ENCODE measurements around the gene CCT3.

CCT3 gene

GRCh38 chr1:156282479-156283222 lies 55.4 kb downstream of the CCT3 start, which contains the start of gene SMG5:
Gene SMG5 (minus strand): TSS chr1:156282825. CDS start chr1:156282680, 145 bp downstream.
- Mint-ChIP-seq H3K4me1 (peaks cover 48% of the 10 kb centered on the region), H3K9me3 (no peaks in the 10 kb centered on the region), H3K27ac (peak within 1 kb of the TSS; percentile 98), H3K4me3 (peak within 1 kb of the TSS; percentile 90 to 96), H3K27me3 (no peaks in the 10 kb centered on the region)
- DNase-seq (peak; percentile 96 to 98), ATAC-seq (peak; percentile 93)

- DNase-seq (peak in 1 of 2 donors; percentile 23), ATAC-seq (no peak)
- H3K4me3 Mint-ChIP-seq, result peak overlapping the region; percentile 90 to 96
- no peaks in the 10 kb centered on the region for H3K27me3 Mint-ChIP-seq
- no peaks in the 10 kb centered on the region for H3K9me3 Mint-ChIP-seq
- H3K4me1 Mint-ChIP-seq, result peaks cover 48% of the 10 kb centered on the region
- peak overlapping the region; percentile 98 for H3K27ac Mint-ChIP-seq
Measured at GRCh38 chr1:156281693-156282478, 56.2 kb downstream of the CCT3 start.

- DNase-seq, result peak; percentile 37 to 63
- Mint-ChIP-seq H3K27me3 (no peaks in the 10 kb centered on the region), H3K9me3 (no peaks in the 10 kb centered on the region), H3K27ac (peak overlapping the region; percentile 98), H3K4me1 (peaks cover 48% of the 10 kb centered on the region), H3K4me3 (peak overlapping the region; percentile 90 to 96)
- peak; percentile 74 for ATAC-seq
Measured at GRCh38 chr1:156281281-156281680, 56.8 kb downstream of the CCT3 start.

GRCh38 chr1:156279837-156280236 lies 58.3 kb downstream of the CCT3 start:
- DNase-seq, result no peak
- Mint-ChIP-seq H3K4me1 (peaks cover 44% of the 10 kb centered on the region), H3K27me3 (no peaks in the 10 kb centered on the region), H3K27ac (peak overlapping the region in 1 of 2 donors; percentile 67), H3K9me3 (no peaks in the 10 kb centered on the region), H3K4me3 (no peak overlapping the region)
- ATAC-seq, result no peak

- no peak for DNase-seq
- Mint-ChIP-seq H3K4me1 (peaks cover 29% of the 10 kb centered on the region), H3K9me3 (no peaks in the 10 kb centered on the region), H3K4me3 (no peak overlapping the region), H3K27me3 (no peaks in the 10 kb centered on the region), H3K27ac (no peak overlapping the region)
- ATAC-seq, result no peak
Measured at GRCh38 chr1:156276966-156277381, 61.1 kb downstream of the CCT3 start.

GRCh38 chr1:156276532-156276931 lies 61.6 kb downstream of the CCT3 start:
- no peak for ATAC-seq
- Mint-ChIP-seq H3K4me1 (peaks cover 26% of the 10 kb centered on the region), H3K4me3 (no peak overlapping the region), H3K27ac (no peak overlapping the region), H3K9me3 (no peaks in the 10 kb centered on the region), H3K27me3 (no peaks in the 10 kb centered on the region)
- no peak for DNase-seq

GRCh38 chr1:156270314-156270713 lies 67.8 kb downstream of the CCT3 start:
- Mint-ChIP-seq H3K27me3 (no peaks in the 10 kb centered on the region), H3K4me3 (no peak overlapping the region), H3K4me1 (no peaks in the 10 kb centered on the region), H3K27ac (peak overlapping the region in 1 of 2 donors; percentile 49), H3K9me3 (no peaks in the 10 kb centered on the region)
- DNase-seq (no peak), ATAC-seq (no peak)

- Mint-ChIP-seq H3K27ac (no peak overlapping the region), H3K27me3 (no peaks in the 10 kb centered on the region), H3K9me3 (no peaks in the 10 kb centered on the region), H3K4me3 (no peak overlapping the region), H3K4me1 (no peaks in the 10 kb centered on the region)
- no peak for DNase-seq
- ATAC-seq, result no peak
Measured at GRCh38 chr1:156268336-156268735, 69.8 kb downstream of the CCT3 start.

GRCh38 chr1:156266051-156266450 lies 72.0 kb downstream of the CCT3 start:
- no peaks in the 10 kb centered on the region for H3K9me3 Mint-ChIP-seq
- no peak for DNase-seq
- no peaks in the 10 kb centered on the region for H3K27me3 Mint-ChIP-seq
- H3K4me3 Mint-ChIP-seq, result no peak overlapping the region
- no peak overlapping the region for H3K27ac Mint-ChIP-seq
- no peaks in the 10 kb centered on the region for H3K4me1 Mint-ChIP-seq
- ATAC-seq, result no peak

GRCh38 chr1:156263288-156263655 lies 74.8 kb downstream of the CCT3 start:
- Mint-ChIP-seq H3K27ac (peak overlapping the region in 1 of 2 donors; percentile 57), H3K4me3 (no peak overlapping the region), H3K4me1 (peaks cover 5% of the 10 kb centered on the region), H3K9me3 (no peaks in the 10 kb centered on the region), H3K27me3 (no peaks in the 10 kb centered on the region)
- no peak for ATAC-seq
- DNase-seq, result no peak

GRCh38 chr1:156262461-156263287 lies 75.4 kb downstream of the CCT3 start:
- ATAC-seq, result peak; percentile 57

GRCh38 chr1:156260896-156261295 lies 77.2 kb downstream of the CCT3 start:
- ATAC-seq, result no peak
- Mint-ChIP-seq H3K27me3 (no peaks in the 10 kb centered on the region), H3K4me3 (no peak overlapping the region), H3K27ac (peak overlapping the region in 1 of 2 donors; percentile 78), H3K4me1 (peaks cover 5% of the 10 kb centered on the region), H3K9me3 (no peaks in the 10 kb centered on the region)
- DNase-seq, result no peak

More at GRCh38 chr1:156262461-156263287, 75.4 kb downstream of the CCT3 start:
- Mint-ChIP-seq H3K4me3 (no peak overlapping the region), H3K27ac (peak overlapping the region; percentile 40 to 57), H3K27me3 (no peaks in the 10 kb centered on the region), H3K4me1 (peaks cover 5% of the 10 kb centered on the region), H3K9me3 (no peaks in the 10 kb centered on the region)
- no peak for DNase-seq

- Mint-ChIP-seq H3K4me3 (no peak overlapping the region), H3K4me1 (peaks cover 5% of the 10 kb centered on the region), H3K27me3 (no peaks in the 10 kb centered on the region), H3K9me3 (no peaks in the 10 kb centered on the region), H3K27ac (peak overlapping the region in 1 of 2 donors; percentile 44)
- ATAC-seq (no peak), DNase-seq (no peak)
Measured at GRCh38 chr1:156259805-156260204, 78.3 kb downstream of the CCT3 start.
